ENCODE measurements around the gene PILRA. TPM values are rescaled to one million over a fixed set of nuclear protein-coding genes. Genes with fewer than 3 reads are reported as not detected.

Gene PILRA
- total RNA-seq, 2 donors from 2014 or later, result 1.2 to 3.1 TPM

- no peak for DNase-seq
- H3K27me3 ChIP-seq, result no peaks in the 10 kb centered on the region
- no peak overlapping the region for H3K4me3 ChIP-seq
- H3K36me3 ChIP-seq, result no peaks in the 10 kb centered on the region
- H3K9ac ChIP-seq (ENCODE audit: low read depth in 2 of 2, low read length in 2 of 2), result no peak overlapping the region
- TF ChIP-seq, protein P1, sequence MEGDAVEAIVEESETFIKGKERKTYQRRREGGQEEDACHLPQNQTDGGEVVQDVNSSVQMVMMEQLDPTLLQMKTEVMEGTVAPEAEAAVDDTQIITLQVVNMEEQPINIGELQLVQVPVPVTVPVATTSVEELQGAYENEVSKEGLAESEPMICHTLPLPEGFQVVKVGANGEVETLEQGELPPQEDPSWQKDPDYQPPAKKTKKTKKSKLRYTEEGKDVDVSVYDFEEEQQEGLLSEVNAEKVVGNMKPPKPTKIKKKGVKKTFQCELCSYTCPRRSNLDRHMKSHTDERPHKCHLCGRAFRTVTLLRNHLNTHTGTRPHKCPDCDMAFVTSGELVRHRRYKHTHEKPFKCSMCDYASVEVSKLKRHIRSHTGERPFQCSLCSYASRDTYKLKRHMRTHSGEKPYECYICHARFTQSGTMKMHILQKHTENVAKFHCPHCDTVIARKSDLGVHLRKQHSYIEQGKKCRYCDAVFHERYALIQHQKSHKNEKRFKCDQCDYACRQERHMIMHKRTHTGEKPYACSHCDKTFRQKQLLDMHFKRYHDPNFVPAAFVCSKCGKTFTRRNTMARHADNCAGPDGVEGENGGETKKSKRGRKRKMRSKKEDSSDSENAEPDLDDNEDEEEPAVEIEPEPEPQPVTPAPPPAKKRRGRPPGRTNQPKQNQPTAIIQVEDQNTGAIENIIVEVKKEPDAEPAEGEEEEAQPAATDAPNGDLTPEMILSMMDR (IDR thresholded peaks at IDR 0.05), result no peak
- H3K27ac ChIP-seq, result no peak overlapping the region
- H3K9me3 ChIP-seq, result no peaks in the 10 kb centered on the region
- intact Hi-C loops (cut with DNase I), result no loop called here
- H3K4me1 ChIP-seq, result no peaks in the 10 kb centered on the region
These were observed 11.5 kb downstream of the PILRA start for GRCh38 chr7:100384628-100385294.

DNA sequence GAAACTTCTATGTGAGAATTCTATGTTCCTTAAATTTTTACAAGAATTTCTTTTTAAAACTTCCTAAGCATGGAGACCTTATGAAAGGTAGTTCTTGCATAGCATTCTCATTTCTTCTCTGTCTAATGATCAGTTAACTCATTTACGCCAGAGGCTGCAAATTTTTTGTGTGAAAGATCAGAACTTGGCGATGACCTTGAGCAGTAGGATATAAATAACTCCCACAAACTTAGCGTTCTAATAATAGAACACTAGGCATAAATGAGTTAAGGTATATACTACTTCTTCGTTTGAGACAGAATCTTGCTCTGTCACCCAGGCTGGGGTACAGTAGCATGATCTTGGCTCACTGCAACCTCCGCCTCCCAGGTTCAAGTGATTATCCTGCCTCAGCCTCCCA is 13.7 kb downstream of the PILRA start:
- no peak overlapping the region for H3K4me3 ChIP-seq
- TF ChIP-seq, protein P1 (IDR thresholded peaks at IDR 0.05), result no peak
- H3K4me1 ChIP-seq, result no peaks in the 10 kb centered on the region
- intact Hi-C loops (cut with DNase I), result no loop called here
- H3K9me3 ChIP-seq, result no peaks in the 10 kb centered on the region
- H3K36me3 ChIP-seq, result no peaks in the 10 kb centered on the region
- DNase-seq, result no peak
- no peaks in the 10 kb centered on the region for H3K27me3 ChIP-seq
- H3K9ac ChIP-seq (ENCODE audit: low read depth in 2 of 2, low read length in 2 of 2), result no peak overlapping the region
- H3K27ac ChIP-seq, result no peak overlapping the region

- intact Hi-C loops (cut with DNase I), result no loop called here
- Histone ChIP-seq H3K27ac (no peak overlapping the region), H3K4me3 (no peak overlapping the region), H3K9ac (ENCODE audit: low read depth in 2 of 2, low read length in 2 of 2) (no peak overlapping the region), H3K27me3 (no peaks in the 10 kb centered on the region), H3K4me1 (no peaks in the 10 kb centered on the region), H3K9me3 (no peaks in the 10 kb centered on the region), H3K36me3 (no peaks in the 10 kb centered on the region)
- DNase-seq, result no peak
- TF ChIP-seq, protein P1 (IDR thresholded peaks at IDR 0.05), result no peak
These were observed 14.4 kb downstream of the PILRA start for GRCh38 chr7:100387695-100388094.

- H3K27me3 ChIP-seq, result no peaks in the 10 kb centered on the region
- H3K4me1 ChIP-seq, result no peaks in the 10 kb centered on the region
- no peak overlapping the region for H3K9ac ChIP-seq (ENCODE audit: low read depth in 2 of 2, low read length in 2 of 2)
- intact Hi-C loops (cut with DNase I), result no loop called here
- H3K4me3 ChIP-seq, result no peak overlapping the region
- TF ChIP-seq, protein P1 (IDR thresholded peaks at IDR 0.05), result no peak
- H3K27ac ChIP-seq, result no peak overlapping the region
- DNase-seq, result no peak
- no peaks in the 10 kb centered on the region for H3K36me3 ChIP-seq
- H3K9me3 ChIP-seq, result no peaks in the 10 kb centered on the region
These were observed 16.3 kb downstream of the PILRA start for GRCh38 chr7:100389437-100390088.

GRCh38 chr7:100390286-100391009 is 17.2 kb downstream of the PILRA start:
- Histone ChIP-seq H3K4me1 (no peaks in the 10 kb centered on the region), H3K27me3 (no peaks in the 10 kb centered on the region), H3K27ac (no peak overlapping the region), H3K9me3 (no peaks in the 10 kb centered on the region), H3K4me3 (no peak overlapping the region), H3K9ac (ENCODE audit: low read depth in 2 of 2, low read length in 2 of 2) (no peak overlapping the region), H3K36me3 (no peaks in the 10 kb centered on the region)
- intact Hi-C loops (cut with DNase I), result no loop called here
- TF ChIP-seq, protein P1 (IDR thresholded peaks at IDR 0.05), result no peak
- no peak for DNase-seq
